Endothelial cell of umbilical vein (primary cell): ENCODE data around the gene NOTCH1. TPM values are rescaled to one million over a fixed set of nuclear protein-coding genes. Genes with fewer than 3 reads are reported as not detected.

Experiments used
- BruUV-seq: library from RNA; stranded (reverse); fragments of 400-500 nt; replicated peaks from 2 replicates; lab custom pipeline; 2021; lab: Mats Ljungman, UMichigan
- CTCF ChIA-PET: fragments of 300-600, 350-600 bp; sonication (Branson Sonifier 250); formaldehyde crosslinking; loops from one replicate; lab custom pipeline; 2021; ENCODE audit warnings: antibody characterized with exemption, inconsistent platforms; lab: Charles Lee
- POLR2A ChIA-PET: fragments of 300-600, 350-600 bp; sonication (Branson Sonifier 250); formaldehyde crosslinking; loops from one replicate; lab custom pipeline; 2021; ENCODE audit warnings: antibody characterized with exemption, inconsistent platforms; lab: Charles Lee
- DNase-seq: peaks from one replicate; pipeline ENCODE4 v3.0.0-alpha.2; 2011; ENCODE audit warnings: low read depth, low spot score
- FAIRE-seq: peaks from 2 replicates; lab custom pipeline; 2011; peaks lifted over from hg19 to GRCh38; lab: Jason Lieb, UNC
- H2AFZ ChIP-seq: 2 replicates; pipeline ENCODE4 v1.6.0; 2012; ENCODE audit warnings: low read depth, low read length, control low read depth, inconsistent platforms
- H3K27ac ChIP-seq: 2 replicates; pipeline ENCODE4 v1.5.1; 2011; ENCODE audit warnings: low read depth, mild to moderate bottlenecking, control low read depth, low read length, moderate library complexity; ENCODE audit not compliant: insufficient read depth
- H3K27me3 ChIP-seq, 2 experiments: 2 replicates each; pipeline versions ENCODE4 v1.6.0 to v1.6.1; 2011; ENCODE audit warnings: low read length in 2 of 2, mixed read lengths in 1 of 2; ENCODE audit not compliant: control insufficient read depth in 2 of 2, insufficient read depth in 2 of 2
- H3K36me3 ChIP-seq, 2 experiments: 2 replicates in 1 of 2; 3 replicates in 1 of 2; pipeline ENCODE4 v1.5.1; 2011; ENCODE audit warnings: low read length in 2 of 2, mild to moderate bottlenecking in 1 of 2, moderate library complexity in 1 of 2; ENCODE audit not compliant: control insufficient read depth in 2 of 2, insufficient read depth in 2 of 2; ENCODE audit errors: extremely low read depth in 1 of 2
- H3K4me1 ChIP-seq: 3 replicates; pipeline ENCODE4 v1.5.1; 2011; ENCODE audit warnings: mild to moderate bottlenecking, low read length; ENCODE audit not compliant: control insufficient read depth, insufficient read depth; ENCODE audit errors: extremely low read depth
- H3K4me2 ChIP-seq: 2 replicates; pipeline ENCODE4 v1.6.1; 2011; ENCODE audit warnings: low read length, control low read depth, mixed read lengths; ENCODE audit not compliant: insufficient read depth
- H3K4me3 ChIP-seq, 3 experiments: fragments of 200-600 bp in 1 of 3; sonication (generic), shearing (Covaris generic) in 1 of 3; replicated peaks in 1 of 3; 2 replicates each; pipeline ENCODE4 v1.5.1; 2011 to 2016; ENCODE audit warnings: control low read depth in 3 of 3, low read length in 3 of 3, mild to moderate bottlenecking in 2 of 3, inconsistent platforms in 1 of 3, low read depth in 1 of 3, moderate library complexity in 1 of 3; ENCODE audit not compliant: insufficient read depth in 1 of 3
- H3K79me2 ChIP-seq: 2 replicates; pipeline ENCODE4 v1.6.0; 2012; ENCODE audit warnings: low read length, inconsistent platforms; ENCODE audit not compliant: control insufficient read depth, insufficient read depth
- H3K9ac ChIP-seq: replicated peaks from 2 replicates; pipeline ENCODE3; 2011; ENCODE audit warnings: low read length, control low read depth; ENCODE audit not compliant: insufficient read depth; ENCODE audit errors: extremely low read depth
- H3K9me1 ChIP-seq: replicated peaks from 3 replicates; pipeline ENCODE4 v1.6.0; 2011; ENCODE audit warnings: mild to moderate bottlenecking, low read length; ENCODE audit not compliant: control insufficient read depth, insufficient read depth; ENCODE audit errors: extremely low read depth
- H3K9me3 ChIP-seq: replicated peaks from 2 replicates; pipeline ENCODE4 v1.5.1; 2012; ENCODE audit warnings: low read length, inconsistent platforms; ENCODE audit not compliant: control insufficient read depth, insufficient read depth
- H4K20me1 ChIP-seq: replicated peaks from 2 replicates; pipeline ENCODE3; 2011; ENCODE audit warnings: mild to moderate bottlenecking, low read length; ENCODE audit not compliant: control insufficient read depth, insufficient read depth; ENCODE audit errors: extremely low read depth
- CTCF ChIP-seq, 2 donors: IDR thresholded peaks; 1 replicate in 1 of 2; 2 replicates in 1 of 2; pipeline ENCODE4 v1.5.1; 2011; ENCODE audit warnings: low read length in 2 of 2, mild to moderate bottlenecking in 2 of 2, moderate library complexity in 2 of 2, control low read depth in 1 of 2, inconsistent platforms in 1 of 2, low read depth in 1 of 2; ENCODE audit not compliant: insufficient read depth in 1 of 2; ENCODE audit errors: extremely low read depth in 1 of 2
- JUN ChIP-seq: IDR thresholded peaks from 2 replicates; pipeline ENCODE4 v1.6.1; 2011; ENCODE audit warnings: borderline replicate concordance, low read depth; ENCODE audit not compliant: insufficient read length, insufficient read depth
- MAX ChIP-seq: IDR thresholded peaks from 2 replicates; pipeline ENCODE4 v1.6.1; 2011; ENCODE audit not compliant: insufficient read depth, insufficient read length
- POLR2AphosphoS5 ChIP-seq: IDR thresholded peaks from 2 replicates; pipeline ENCODE4 v1.6.1; 2012; ENCODE audit warnings: low read depth, mild to moderate bottlenecking, control low read depth, low read length, moderate library complexity; ENCODE audit not compliant: insufficient read depth
- dilution Hi-C: fragments of 300-500 bp; cut with MboI; formaldehyde crosslinking; loops from one replicate; pipeline ENCODE4 v1.15.0; 2019; ENCODE audit warnings: low sequenced_read_pairs; ENCODE audit not compliant: extremely low pct_ligation_motif_present
- intact Hi-C: fragments of 100-400 bp; cut with micrococcal nuclease; formaldehyde crosslinking; loops from one replicate; pipeline ENCODE4 v1.10.0; 2022
- polyA plus RNA-seq, 4 experiments: library from polyadenylated mRNA; depleted of rRNA in 3 of 4; stranded (reverse) in 3 of 4; unstranded in 1 of 4; fragments of >200 nt; gene quantifications; 2 replicates each; pipeline versions ENCODE4 v1.2.1 to v1.2.3, GENCODE V29; 2011 to 2012; ENCODE audit warnings: missing spikeins in 1 of 4
- total RNA-seq: library from RNA; stranded (reverse); gene quantifications from 2 replicates; pipeline ENCODE4 v1.2.3, GENCODE V29; 2021

NOTCH1 gene
- total and polyA plus RNA-seq, 2 donors (not counting 3 experiments of a cell fraction or from before 2014, with no cell fraction given) = 31.7 to 153 TPM

GRCh38 chr9:136586391-136586953 lies 40.6 kb upstream of the NOTCH1 start:
- no peaks in the 10 kb centered on the region for H3K36me3 ChIP-seq
- intact Hi-C loops = no loop called here
- no peak for DNase-seq
- no peak overlapping the region for H3K27ac ChIP-seq
- POLR2A ChIA-PET = no interaction called here
- no peaks in the 10 kb centered on the region for H3K79me2 ChIP-seq
- CTCF ChIA-PET = no interaction called here
- no peaks in the 10 kb centered on the region for H3K9me3 ChIP-seq
- H3K27me3 ChIP-seq = no peaks in the 10 kb centered on the region
- no peak overlapping the region for H3K4me2 ChIP-seq
- H4K20me1 ChIP-seq = no peaks in the 10 kb centered on the region
- no peak for FAIRE-seq
- peaks cover 14% of the 10 kb centered on the region for H3K4me1 ChIP-seq
- no peak overlapping the region for H3K4me3 ChIP-seq
- no TSS peak for BruUV-seq
- dilution Hi-C loops = no loop called here
- no peaks in the 10 kb centered on the region for H3K9me1 ChIP-seq
- no peak overlapping the region for H2AFZ ChIP-seq
- no peak for TF ChIP-seq JUN
- TF ChIP-seq MAX = no peak
- no peak for TF ChIP-seq POLR2AphosphoS5
- no peak for TF ChIP-seq CTCF (IDR thresholded peaks at IDR 0.05; ENCODE audit: extremely low read depth in 1 of 2, insufficient read depth in 1 of 2, low read depth in 1 of 2, low read length in 2 of 2)
- H3K9ac ChIP-seq = no peak overlapping the region
